Skin epidermis (tissue), 12 donors: ENCODE results near the gene WWOX.

Experiments
- H3K27ac ChIP-seq, 21 experiments: fragments of 200-600 bp; sonication (generic) in 11 of 21; one replicate each; pipeline ENCODE4 v1.5.0; 2020; ENCODE audit warnings: mild to moderate bottlenecking in 3 of 21, inconsistent platforms in 2 of 21, moderate library complexity in 2 of 21
- H3K4me3 ChIP-seq, 7 experiments: fragments of 200-600 bp; sonication (generic) in 2 of 7; one replicate each; pipeline ENCODE4 v1.5.0; 2020; ENCODE audit warnings: inconsistent platforms in 2 of 7, mild to moderate bottlenecking in 2 of 7, moderate library complexity in 1 of 7

WWOX gene

GRCh38 chr16:78216166-78216745, 116.8 kb downstream of the WWOX start:
- H3K4me3 ChIP-seq, result no peak overlapping the region
- H3K27ac ChIP-seq, result no peak overlapping the region

GRCh38 chr16:78217276-78217675, 117.8 kb downstream of the WWOX start:
- no peak overlapping the region for H3K27ac ChIP-seq
- H3K4me3 ChIP-seq, result no peak overlapping the region

GRCh38 chr16:78218279-78218678, 118.8 kb downstream of the WWOX start:
- H3K4me3 ChIP-seq, result no peak overlapping the region
- H3K27ac ChIP-seq, result no peak overlapping the region

GRCh38 chr16:78218856-78219651, 119.6 kb downstream of the WWOX start:
- Histone ChIP-seq H3K4me3 (no peak overlapping the region), H3K27ac (no peak overlapping the region)

GRCh38 chr16:78220571-78220970, 121.1 kb downstream of the WWOX start:
- H3K27ac ChIP-seq, result no peak overlapping the region
- H3K4me3 ChIP-seq, result no peak overlapping the region

GRCh38 chr16:78221892-78222291, 122.4 kb downstream of the WWOX start:
- H3K4me3 ChIP-seq, result no peak overlapping the region
- peak overlapping the region in 1 of 21 experiments; percentile 18 for H3K27ac ChIP-seq

- Histone ChIP-seq H3K4me3 (no peak overlapping the region), H3K27ac (no peak overlapping the region)
Observed at GRCh38 chr16:78224342-78224741, 124.9 kb downstream of the WWOX start.

- Histone ChIP-seq H3K4me3 (no peak overlapping the region), H3K27ac (no peak overlapping the region)
Observed at GRCh38 chr16:78225919-78226318, 126.5 kb downstream of the WWOX start.

GRCh38 chr16:78227855-78228254, 128.4 kb downstream of the WWOX start:
- Histone ChIP-seq H3K27ac (no peak overlapping the region), H3K4me3 (no peak overlapping the region)

- Histone ChIP-seq H3K27ac (no peak overlapping the region), H3K4me3 (no peak overlapping the region)
Observed at GRCh38 chr16:78228704-78229103, 129.2 kb downstream of the WWOX start.

- Histone ChIP-seq H3K27ac (peak overlapping the region in 1 of 21 experiments; percentile 16), H3K4me3 (no peak overlapping the region)
Observed at GRCh38 chr16:78230832-78231231, 131.4 kb downstream of the WWOX start.

GRCh38 chr16:78235168-78235800, 135.8 kb downstream of the WWOX start:
- no peak overlapping the region for H3K27ac ChIP-seq
- H3K4me3 ChIP-seq, result no peak overlapping the region

GRCh38 chr16:78235876-78236275, 136.4 kb downstream of the WWOX start:
- no peak overlapping the region for H3K27ac ChIP-seq
- H3K4me3 ChIP-seq, result no peak overlapping the region

- no peak overlapping the region for H3K27ac ChIP-seq
- no peak overlapping the region for H3K4me3 ChIP-seq
Observed at GRCh38 chr16:78237841-78238240, 138.4 kb downstream of the WWOX start.

GRCh38 chr16:78240459-78241222, 141.2 kb downstream of the WWOX start:
- no peak overlapping the region for H3K27ac ChIP-seq
- no peak overlapping the region for H3K4me3 ChIP-seq

- peak overlapping the region in 1 of 21 experiments; percentile 41 for H3K27ac ChIP-seq
- H3K4me3 ChIP-seq, result no peak overlapping the region
Observed at GRCh38 chr16:78242239-78242630, 142.8 kb downstream of the WWOX start.

GRCh38 chr16:78244131-78244895, 144.9 kb downstream of the WWOX start:
- no peak overlapping the region for H3K4me3 ChIP-seq
- H3K27ac ChIP-seq, result peak overlapping the region in 1 of 21 experiments; percentile 6

GRCh38 chr16:78246559-78246958, 147.1 kb downstream of the WWOX start:
- no peak overlapping the region for H3K27ac ChIP-seq
- H3K4me3 ChIP-seq, result no peak overlapping the region

- H3K4me3 ChIP-seq, result no peak overlapping the region
- H3K27ac ChIP-seq, result no peak overlapping the region
Observed at GRCh38 chr16:78249056-78249455, 149.6 kb downstream of the WWOX start.

GRCh38 chr16:78249832-78250231, 150.4 kb downstream of the WWOX start:
- H3K4me3 ChIP-seq, result no peak overlapping the region
- H3K27ac ChIP-seq, result no peak overlapping the region
